CD1c-positive myeloid dendritic cell (primary cell): ENCODE results near the gene RIBC2.
A peak's percentile ranks its signal among the peaks of the same experiment; 100 is the strongest.
"Not testable (repeated sequence)": the region's sequence is repeated elsewhere in the genome, so short reads cannot be mapped to it uniquely, and the experiment has no call there.

Experiments used
- DNase-seq: peaks from one replicate; pipeline ENCODE4 v3.0.0-alpha.2; 2016; ENCODE audit errors: extremely low spot score

Gene RIBC2, protein sequence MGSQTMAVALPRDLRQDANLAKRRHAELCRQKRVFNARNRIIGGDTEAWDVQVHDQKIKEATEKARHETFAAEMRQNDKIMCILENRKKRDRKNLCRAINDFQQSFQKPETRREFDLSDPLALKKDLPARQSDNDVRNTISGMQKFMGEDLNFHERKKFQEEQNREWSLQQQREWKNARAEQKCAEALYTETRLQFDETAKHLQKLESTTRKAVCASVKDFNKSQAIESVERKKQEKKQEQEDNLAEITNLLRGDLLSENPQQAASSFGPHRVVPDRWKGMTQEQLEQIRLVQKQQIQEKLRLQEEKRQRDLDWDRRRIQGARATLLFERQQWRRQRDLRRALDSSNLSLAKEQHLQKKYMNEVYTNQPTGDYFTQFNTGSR

GRCh38 chr22:45413368-45414211 is at the start of gene RIBC2, which contains the start of gene SMC1B:
TSS of gene RIBC2 (plus strand) at chr22:45413693. CDS start at chr22:45413887, 194 bp downstream.
TSS of gene SMC1B (minus strand) at chr22:45413599. CDS start at chr22:45413567, 32 bp downstream.
- peak; percentile 89 for DNase-seq

DNA sequence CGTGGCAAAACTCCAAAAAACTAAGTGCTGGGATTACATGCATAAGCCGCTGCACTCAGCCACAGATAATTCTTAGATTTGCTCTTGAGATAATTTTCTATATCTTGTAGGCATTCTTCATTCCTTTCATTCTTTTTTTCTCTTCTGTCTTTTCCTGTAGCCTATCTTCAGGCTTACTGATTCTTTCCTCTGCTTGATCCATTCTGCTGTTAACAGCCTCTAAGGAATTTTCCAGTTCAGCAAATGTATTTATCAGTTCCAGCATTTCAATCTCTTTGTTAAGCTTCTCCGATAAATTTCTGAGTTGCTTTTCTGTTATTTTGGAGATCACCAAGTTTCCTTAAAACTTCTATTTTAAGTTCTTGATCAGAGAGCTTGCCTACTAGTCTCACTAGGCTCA is 46.8 kb upstream of the RIBC2 start:
- no peak for DNase-seq

- not testable (repeated sequence) for DNase-seq
Measured at GRCh38 chr22:45373592-45373991, 39.9 kb upstream of the RIBC2 start.

DNA sequence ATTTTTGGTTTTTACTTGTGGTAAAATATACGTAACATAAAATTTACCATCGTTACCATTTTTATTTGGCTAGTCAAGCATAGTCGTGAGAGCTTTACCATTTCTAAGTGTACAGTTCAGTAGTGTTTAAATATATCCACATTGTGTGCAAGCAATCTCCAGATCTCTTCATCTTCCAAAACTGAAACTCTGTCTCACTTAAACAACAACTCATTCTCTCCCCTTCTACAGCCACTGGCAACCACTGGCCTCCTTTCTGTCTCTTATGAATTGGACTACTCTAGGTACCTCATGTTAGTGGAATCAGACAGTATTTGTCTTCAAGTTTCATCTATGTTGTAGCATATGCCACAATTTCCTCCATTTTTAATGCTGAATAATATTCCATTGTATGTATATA is 37.5 kb upstream of the RIBC2 start:
- DNase-seq: no peak

DNA sequence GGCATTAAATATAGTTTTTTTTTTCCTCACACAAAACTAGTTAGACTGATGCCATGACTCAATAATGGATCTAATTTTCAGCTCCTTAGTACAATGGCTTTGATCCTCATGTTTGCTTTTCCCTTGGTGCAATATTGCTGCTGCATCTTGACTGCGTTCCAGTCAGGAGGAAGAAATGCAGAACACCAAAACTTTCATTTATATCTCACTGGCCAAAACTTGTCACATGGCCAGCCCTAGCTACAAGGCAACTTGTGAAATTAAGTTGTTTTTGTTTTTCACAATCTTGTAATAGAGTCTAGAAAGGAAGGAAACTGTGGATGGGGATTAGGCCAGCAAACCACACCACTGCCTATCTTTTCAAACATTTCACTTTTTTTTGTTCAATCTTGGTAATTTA is 36.8 kb upstream of the RIBC2 start:
- DNase-seq: peak; percentile 36

DNA sequence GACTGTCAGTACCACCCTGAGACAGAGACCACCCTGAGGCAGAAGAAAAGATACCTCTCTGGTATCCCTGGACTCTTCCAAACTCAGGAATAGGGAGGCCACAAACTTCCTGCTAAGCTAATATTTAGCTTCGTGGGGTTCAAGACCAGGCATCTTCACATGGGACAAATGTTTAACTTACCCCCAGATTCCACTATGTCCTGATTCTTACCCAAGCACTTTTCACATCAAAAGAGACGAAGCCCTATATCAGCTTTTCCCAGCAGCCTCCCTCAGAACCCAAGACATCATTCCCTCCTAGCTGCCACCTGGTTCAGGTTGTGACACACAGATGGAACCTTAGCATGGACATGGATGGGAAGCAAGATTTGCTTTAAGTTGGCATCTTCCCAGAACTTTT is 32.1 kb upstream of the RIBC2 start:
- no peak for DNase-seq

DNA sequence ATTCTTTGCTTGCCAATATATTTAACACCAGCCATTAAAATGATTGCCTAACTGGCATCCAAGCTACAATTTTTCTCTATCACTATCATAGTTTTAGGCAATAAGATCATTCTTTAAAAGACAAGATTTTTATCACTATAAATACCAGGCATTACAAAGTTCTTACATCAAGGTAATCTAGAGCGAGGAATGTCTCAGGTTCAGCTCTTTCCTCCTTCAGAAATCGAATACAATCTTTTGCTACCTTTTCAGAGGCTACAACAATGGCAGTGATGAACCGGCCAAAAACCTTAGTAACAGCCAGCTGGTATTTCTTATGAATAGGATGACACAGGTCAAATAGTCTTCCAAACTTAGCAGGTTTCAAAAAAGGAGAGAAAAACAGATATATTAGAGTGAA is 23.9 kb upstream of the RIBC2 start:
- no peak for DNase-seq

DNA sequence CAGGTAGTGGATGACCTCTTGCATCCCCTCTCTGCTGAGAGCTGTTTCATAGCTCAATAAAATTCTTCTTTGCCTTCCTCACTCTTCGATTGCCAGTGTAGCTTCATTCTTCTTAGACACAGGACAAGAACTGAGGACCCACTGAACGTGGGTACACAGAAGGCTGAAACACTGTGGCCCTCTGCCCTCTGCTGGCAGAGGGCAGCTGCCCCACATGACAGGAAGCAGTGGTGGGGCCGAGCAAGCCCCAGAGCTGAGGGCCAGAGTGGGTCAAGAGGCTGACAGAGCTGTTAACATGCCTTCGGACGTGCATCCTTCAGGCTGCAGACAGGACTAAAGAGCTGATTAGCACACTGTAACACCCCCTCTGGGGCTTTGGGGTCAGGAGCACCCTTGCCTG is 15.7 kb upstream of the RIBC2 start:
- peak; percentile 4 for DNase-seq

DNA sequence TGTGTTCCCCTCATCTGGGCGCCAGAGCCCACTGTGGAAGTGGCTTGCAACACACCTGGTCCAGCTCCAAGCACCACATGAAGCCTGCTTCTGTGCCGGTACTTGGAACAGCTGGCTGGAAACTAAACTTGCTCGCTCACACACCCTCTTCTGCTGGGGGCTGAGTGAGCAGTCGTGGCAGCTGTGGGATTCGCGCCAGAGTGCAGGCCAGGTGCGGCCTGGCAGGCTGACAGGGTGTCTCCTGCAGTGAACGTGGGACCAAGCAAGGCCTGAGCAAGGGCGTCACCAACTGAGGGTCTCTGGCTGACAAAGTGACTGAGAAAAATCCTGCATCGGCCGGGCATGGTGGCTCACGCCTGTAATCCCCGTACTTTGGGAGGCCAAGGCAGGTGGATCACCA is 15.3 kb upstream of the RIBC2 start:
- no peak for DNase-seq

- no peak for DNase-seq
Measured at GRCh38 chr22:45399712-45400445, 13.6 kb upstream of the RIBC2 start.

- DNase-seq: peak; percentile 3
Measured at GRCh38 chr22:45402466-45402985, 11.0 kb upstream of the RIBC2 start.

GRCh38 chr22:45407793-45408192 is 5.7 kb upstream of the RIBC2 start:
- no peak for DNase-seq

DNA sequence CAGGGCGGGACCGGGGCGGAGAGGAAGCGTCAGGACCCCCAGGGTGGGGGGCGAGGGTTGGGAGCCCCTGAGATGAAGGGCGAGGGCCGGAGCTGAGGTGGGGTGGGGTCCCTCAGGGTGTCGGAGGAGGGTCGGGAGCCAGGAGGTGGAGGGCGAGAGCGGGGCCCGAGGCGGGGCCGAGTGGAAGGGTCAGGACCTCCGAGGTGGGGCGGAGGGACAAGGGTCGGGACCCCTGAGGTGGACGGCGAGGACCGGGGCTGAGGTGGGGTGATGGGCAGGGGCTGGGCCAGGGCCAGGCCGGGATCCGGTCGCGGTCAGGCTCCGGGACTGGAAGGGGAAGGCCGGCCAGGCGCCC is 503 bp upstream of the RIBC2 start:
- DNase-seq: no peak

DNA sequence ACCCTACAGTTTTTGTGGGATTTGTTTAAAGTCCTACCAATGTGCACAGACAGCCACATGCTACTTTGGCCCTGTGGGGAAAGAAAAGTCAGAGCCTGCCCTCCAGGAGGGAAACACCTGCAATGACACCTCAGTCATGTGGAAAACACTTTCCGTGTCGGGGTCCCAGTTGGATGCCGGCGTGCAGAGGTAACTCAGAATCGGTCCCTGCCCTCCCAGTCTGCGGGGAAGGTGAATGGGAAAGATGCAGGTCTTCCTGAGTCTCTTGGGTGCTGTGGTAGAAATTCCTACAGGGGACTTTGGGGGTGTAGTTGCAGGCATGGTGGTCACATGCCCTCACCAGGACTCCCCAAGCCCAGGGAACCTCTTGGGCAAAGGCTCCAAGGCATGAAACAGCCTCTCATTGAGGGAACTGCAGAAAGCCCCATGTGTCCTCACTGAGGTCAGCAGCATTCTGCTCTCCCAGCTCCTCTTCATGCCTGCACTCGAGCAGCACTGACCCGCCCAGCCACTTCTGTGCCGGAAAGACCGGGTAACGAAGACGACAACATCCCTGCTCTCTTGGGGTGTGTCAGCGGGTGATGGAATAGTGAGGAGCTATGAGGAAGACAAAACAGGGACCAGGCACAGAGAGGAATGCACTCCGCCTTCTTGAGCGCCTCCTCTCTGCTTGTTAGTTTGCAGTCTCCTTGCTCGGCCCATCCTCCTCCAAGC is 4.7 kb downstream of the RIBC2 start:
- DNase-seq: no peak

- no peak for DNase-seq
Measured at GRCh38 chr22:45418770-45419138, 5.3 kb downstream of the RIBC2 start.

DNA sequence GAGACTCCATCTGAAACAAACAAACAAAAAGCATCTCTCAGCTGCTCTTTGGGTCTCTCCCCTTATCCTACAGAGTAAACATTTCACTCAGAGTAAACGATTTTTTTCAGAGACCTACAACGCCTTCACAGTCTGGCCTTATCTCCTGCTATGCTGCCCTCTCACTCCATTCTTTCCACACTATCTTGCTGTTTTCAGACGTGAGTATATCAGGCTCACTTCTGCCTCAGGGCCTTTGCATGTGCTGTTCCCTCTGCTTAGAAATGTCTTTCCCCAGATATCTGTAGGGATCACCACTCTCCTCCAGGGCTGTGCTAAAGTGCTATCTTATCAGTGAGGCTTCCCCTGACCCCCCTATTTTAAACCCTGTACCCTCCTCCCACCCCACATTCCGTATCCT is 6.5 kb downstream of the RIBC2 start:
- no peak for DNase-seq

GRCh38 chr22:45420539-45420938 is 7.0 kb downstream of the RIBC2 start:
- no peak for DNase-seq

DNA sequence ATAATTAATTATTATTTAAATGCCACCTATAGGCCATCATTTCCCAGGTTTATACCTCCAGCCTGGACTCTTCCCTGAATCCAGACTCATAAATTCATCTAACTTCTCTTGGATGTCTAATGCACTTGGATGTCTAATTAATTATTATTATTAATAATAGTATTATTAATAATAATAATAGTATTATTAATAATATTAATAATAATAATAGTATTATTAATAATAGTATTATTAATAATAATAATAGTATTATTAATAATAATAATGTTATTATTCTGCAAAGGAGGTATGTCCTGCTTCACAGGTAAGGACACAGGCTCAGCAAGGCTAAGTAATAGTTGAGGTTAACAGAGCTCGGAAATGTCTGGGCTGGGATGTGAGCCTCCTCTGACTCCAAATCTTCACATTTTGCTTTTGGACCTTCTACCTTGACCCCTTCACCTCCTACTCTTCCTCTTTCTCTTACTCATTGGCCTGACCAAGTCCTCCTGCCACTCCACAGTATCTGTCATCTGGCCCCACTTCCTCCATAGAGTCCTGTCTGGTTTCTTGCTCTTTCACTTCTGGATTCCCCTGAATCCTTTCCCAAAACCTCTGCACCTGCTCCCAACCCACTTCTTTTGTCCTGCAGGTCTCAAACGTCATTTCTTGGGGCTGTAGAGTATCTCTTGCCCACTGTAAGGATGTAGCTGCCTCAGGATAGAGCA is 8.0 kb downstream of the RIBC2 start:
- peak; percentile 73 for DNase-seq

- DNase-seq: peak; percentile 61
Measured at GRCh38 chr22:45422237-45422983, 8.9 kb downstream of the RIBC2 start.

- no peak for DNase-seq
Measured at GRCh38 chr22:45423524-45423923, 10.0 kb downstream of the RIBC2 start.
